H9 (cell line): ENCODE results near the gene THAP11. TPM values are rescaled to one million over a fixed set of nuclear protein-coding genes. Genes with fewer than 3 reads are reported as not detected.

Experiments
- DNase-seq: peaks from one replicate; pipeline ENCODE4 v3.0.0-alpha.2; 2017
- H2AFZ ChIP-seq: one replicate; pipeline ENCODE4 v1.6.1; 2013; ENCODE audit warnings: mild to moderate bottlenecking, low read length, control low read depth, moderate library complexity
- H2AK5ac ChIP-seq: 2 replicates; pipeline ENCODE4 v1.6.1; 2013; ENCODE audit warnings: low read length, control low read depth, mixed read lengths; ENCODE audit not compliant: insufficient read length
- H2BK120ac ChIP-seq: one replicate; pipeline ENCODE4 v1.6.1; 2013; ENCODE audit warnings: low read depth, mild to moderate bottlenecking, low read length, control low read depth, inconsistent platforms; ENCODE audit not compliant: poor library complexity, severe bottlenecking
- H2BK12ac ChIP-seq: 2 replicates; pipeline ENCODE4 v1.6.1; 2013; ENCODE audit warnings: low read length, control low read depth, mixed read lengths, low read depth; ENCODE audit not compliant: insufficient read length
- H2BK15ac ChIP-seq: 2 replicates; pipeline ENCODE4 v1.6.1; 2013; ENCODE audit warnings: low read depth, low read length, control low read depth
- H2BK20ac ChIP-seq: one replicate; pipeline ENCODE4 v1.6.1; 2013; ENCODE audit warnings: low read depth, mild to moderate bottlenecking, low read length, control low read depth, inconsistent platforms; ENCODE audit not compliant: poor library complexity, severe bottlenecking
- H2BK5ac ChIP-seq: 2 replicates; pipeline ENCODE4 v1.6.1; 2013; ENCODE audit warnings: low read length, control low read depth, mixed read lengths; ENCODE audit not compliant: insufficient read length
- H3K14ac ChIP-seq: 2 replicates; pipeline ENCODE4 v1.6.1; 2013; ENCODE audit warnings: low read length, control low read depth; ENCODE audit not compliant: insufficient read depth
- H3K18ac ChIP-seq: 2 replicates; pipeline ENCODE4 v1.6.1; 2013; ENCODE audit warnings: low read depth, mild to moderate bottlenecking, mixed read lengths, low read length, control low read depth; ENCODE audit not compliant: insufficient read length
- H3K23ac ChIP-seq: 2 replicates; pipeline ENCODE4 v1.6.1; 2013; ENCODE audit warnings: low read length, control low read depth, mixed read lengths, low read depth; ENCODE audit not compliant: insufficient read length
- H3K23me2 ChIP-seq: 2 replicates; pipeline ENCODE4 v1.6.1; 2013; ENCODE audit warnings: low read depth, mild to moderate bottlenecking, mixed read lengths, low read length, control low read depth; ENCODE audit not compliant: insufficient read length, poor library complexity, severe bottlenecking
- H3K27ac ChIP-seq: 2 replicates; pipeline ENCODE4 v1.5.1; 2013; ENCODE audit warnings: low read length, control low read depth, mixed read lengths, low read depth; ENCODE audit not compliant: insufficient read length
- H3K27me3 ChIP-seq: 2 replicates; pipeline ENCODE4 v1.6.1; 2013; ENCODE audit warnings: low read length, control low read depth, inconsistent platforms; ENCODE audit not compliant: insufficient read depth
- H3K4ac ChIP-seq: 2 replicates; pipeline ENCODE4 v1.6.1; 2013; ENCODE audit warnings: low read depth, mild to moderate bottlenecking, control low read depth, inconsistent platforms, low read length, moderate library complexity
- H3K4me1 ChIP-seq: 2 replicates; pipeline ENCODE4 v1.6.1; 2013; ENCODE audit warnings: low read length, control low read depth, inconsistent platforms; ENCODE audit not compliant: insufficient read depth
- H3K4me2 ChIP-seq: 2 replicates; pipeline ENCODE4 v1.6.1; 2013; ENCODE audit warnings: low read length, control low read depth, mixed read lengths; ENCODE audit not compliant: insufficient read length, insufficient read depth
- H3K56ac ChIP-seq: 2 replicates; pipeline ENCODE4 v1.6.1; 2013; ENCODE audit warnings: low read depth, mild to moderate bottlenecking, mixed read lengths, low read length, control low read depth; ENCODE audit not compliant: insufficient read length
- H3K79me1 ChIP-seq: 2 replicates; pipeline ENCODE4 v1.6.1; 2013; ENCODE audit warnings: low read depth, mild to moderate bottlenecking, moderate library complexity, low read length, control low read depth, inconsistent platforms; ENCODE audit not compliant: insufficient read depth, poor library complexity, severe bottlenecking
- H3K79me2 ChIP-seq: 2 replicates; pipeline ENCODE4 v1.6.1; 2013; ENCODE audit warnings: low read length, control low read depth, inconsistent platforms; ENCODE audit not compliant: insufficient read depth
- H3K9ac ChIP-seq: 2 replicates; pipeline ENCODE4 v1.6.1; 2013; ENCODE audit warnings: low read length, control low read depth, mixed read lengths; ENCODE audit not compliant: insufficient read length; ENCODE audit errors: extremely low read depth
- H3K9me3 ChIP-seq: one replicate; pipeline ENCODE4 v1.6.1; 2013; ENCODE audit warnings: low read depth, low read length, inconsistent platforms; ENCODE audit not compliant: control insufficient read depth
- H3T11ph ChIP-seq: one replicate; pipeline ENCODE4 v1.6.1; 2013; ENCODE audit warnings: mild to moderate bottlenecking, low read length, control low read depth, inconsistent platforms
- H4K20me1 ChIP-seq: one replicate; pipeline ENCODE4 v1.6.1; 2013; ENCODE audit not compliant: control insufficient read depth, insufficient read length, insufficient read depth
- H4K5ac ChIP-seq: 2 replicates; pipeline ENCODE4 v1.6.1; 2013; ENCODE audit warnings: low read depth, mild to moderate bottlenecking, mixed read lengths, low read length, control low read depth; ENCODE audit not compliant: insufficient read length
- H4K8ac ChIP-seq: replicated peaks from 2 replicates; pipeline ENCODE4 v1.6.1; 2013; ENCODE audit warnings: low read length, control low read depth, mixed read lengths, low read depth; ENCODE audit not compliant: insufficient read length
- H4K91ac ChIP-seq: 2 replicates; pipeline ENCODE4 v1.6.1; 2013; ENCODE audit warnings: low read depth, mild to moderate bottlenecking, moderate library complexity, mixed read lengths, low read length, control low read depth; ENCODE audit not compliant: insufficient read length
- H3K27ac Mint-ChIP-seq, 3 experiments: 2 replicates in 2 of 3; 3 replicates in 1 of 3; pipeline ENCODE4 v1.8.0; 2020 to 2021; ENCODE audit warnings: mixed read lengths in 3 of 3, mild to moderate bottlenecking in 1 of 3, moderate library complexity in 1 of 3
- H3K27me3 Mint-ChIP-seq: 2 replicates; pipeline ENCODE4 v1.8.0; 2021; ENCODE audit warnings: low read depth, mild to moderate bottlenecking, moderate library complexity, mixed read lengths
- H3K36me3 Mint-ChIP-seq, 3 experiments: 2 replicates in 2 of 3; 3 replicates in 1 of 3; pipeline ENCODE4 v1.8.0; 2020 to 2021; ENCODE audit warnings: low read depth in 3 of 3, mixed read lengths in 3 of 3; ENCODE audit not compliant: insufficient read depth in 1 of 3
- H3K4me1 Mint-ChIP-seq, 2 experiments: 2 replicates each; pipeline ENCODE4 v1.8.0; 2020; ENCODE audit warnings: mixed read lengths in 2 of 2
- H3K4me3 Mint-ChIP-seq, 2 experiments: 2 replicates in 1 of 2; 3 replicates in 1 of 2; pipeline ENCODE4 v1.8.0; 2020 to 2021; ENCODE audit warnings: mild to moderate bottlenecking in 2 of 2, mixed read lengths in 2 of 2, moderate library complexity in 1 of 2
- H3K9me3 Mint-ChIP-seq, 2 experiments: 2 replicates in 1 of 2; 3 replicates in 1 of 2; pipeline ENCODE4 v1.8.0; 2020; ENCODE audit warnings: mild to moderate bottlenecking in 2 of 2, mixed read lengths in 2 of 2, moderate library complexity in 1 of 2
- WGBS: extraction: QIAGEN DNeasy Blood & Tissue Kit; methylation state at CpG from one replicate; pipeline ENCODE4 v1.1.7; 2013; ENCODE audit warnings: missing lambda C conversion rate, low lambda C conversion rate, mixed read lengths; ENCODE audit not compliant: insufficient read length; ENCODE audit errors: extremely low coverage; 5-methylcytosine and 5-hydroxymethylcytosine counted together
- total RNA-seq: library from RNA; stranded (reverse); gene quantifications from 2 replicates; pipeline ENCODE4 v1.2.1, GENCODE V29; 2021
- TF ChIP-seq, protein P1 (sequence below): fragments of 200-600 bp; sonication (generic); conservative IDR thresholded peaks from 3 replicates; pipeline ENCODE4 v1.8.0; 2021; ENCODE audit warnings: antibody characterized with exemption, mild to moderate bottlenecking

The THAP11 gene
- total RNA-seq, 1 experiment from 2014 or later, result 48.9 TPM

DNA sequence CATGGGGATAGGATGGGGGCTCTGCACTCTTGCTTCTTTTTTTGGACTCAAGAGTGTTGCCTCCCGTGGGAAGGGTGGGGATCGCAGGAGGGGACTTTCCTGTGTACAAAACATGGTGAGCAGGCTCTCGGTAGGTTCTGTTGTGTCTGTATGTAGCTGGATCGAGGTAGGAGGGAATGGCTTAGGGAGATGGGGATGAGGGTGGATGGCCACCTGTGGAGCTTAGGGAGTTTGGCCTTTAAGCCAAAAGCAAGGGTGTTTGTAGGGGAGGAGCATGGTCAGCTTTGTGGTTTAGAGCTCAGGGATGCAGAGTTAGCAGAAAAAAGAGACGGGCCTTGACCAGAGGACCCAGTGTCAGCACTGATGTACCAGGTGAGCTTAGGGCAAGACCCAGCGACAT is 19.8 kb downstream of the THAP11 start:
- no peak overlapping the region for H3K18ac ChIP-seq
- TF ChIP-seq, protein P1, sequence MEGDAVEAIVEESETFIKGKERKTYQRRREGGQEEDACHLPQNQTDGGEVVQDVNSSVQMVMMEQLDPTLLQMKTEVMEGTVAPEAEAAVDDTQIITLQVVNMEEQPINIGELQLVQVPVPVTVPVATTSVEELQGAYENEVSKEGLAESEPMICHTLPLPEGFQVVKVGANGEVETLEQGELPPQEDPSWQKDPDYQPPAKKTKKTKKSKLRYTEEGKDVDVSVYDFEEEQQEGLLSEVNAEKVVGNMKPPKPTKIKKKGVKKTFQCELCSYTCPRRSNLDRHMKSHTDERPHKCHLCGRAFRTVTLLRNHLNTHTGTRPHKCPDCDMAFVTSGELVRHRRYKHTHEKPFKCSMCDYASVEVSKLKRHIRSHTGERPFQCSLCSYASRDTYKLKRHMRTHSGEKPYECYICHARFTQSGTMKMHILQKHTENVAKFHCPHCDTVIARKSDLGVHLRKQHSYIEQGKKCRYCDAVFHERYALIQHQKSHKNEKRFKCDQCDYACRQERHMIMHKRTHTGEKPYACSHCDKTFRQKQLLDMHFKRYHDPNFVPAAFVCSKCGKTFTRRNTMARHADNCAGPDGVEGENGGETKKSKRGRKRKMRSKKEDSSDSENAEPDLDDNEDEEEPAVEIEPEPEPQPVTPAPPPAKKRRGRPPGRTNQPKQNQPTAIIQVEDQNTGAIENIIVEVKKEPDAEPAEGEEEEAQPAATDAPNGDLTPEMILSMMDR, result no peak
- H3K4me2 ChIP-seq, result no peak overlapping the region
- Mint-ChIP-seq H3K36me3 (peaks cover 24 to 49% (median 44%) of the 10 kb centered on the region in 3 experiments), H3K27ac (peak overlapping the region in 2 of 3 experiments; percentile 19 to 41; a peak in 3 of 7 replicates), H3K27me3 (no peaks in the 10 kb centered on the region), H3K4me3 (peak overlapping the region in 1 of 2 experiments; percentile 15; a peak in 1 of 5 replicates), H3K4me1 (peaks cover 29 to 40% of the 10 kb centered on the region in 2 experiments), H3K9me3 (no peaks in the 10 kb centered on the region)
- peaks cover 26% of the 10 kb centered on the region; the same call in 1 of the 2 replicates for H3K79me2 ChIP-seq
- H2BK12ac ChIP-seq, result no peak overlapping the region
- H3K56ac ChIP-seq, result no peak overlapping the region
- H2AK5ac ChIP-seq, result no peak overlapping the region
- no peak overlapping the region for H3K23ac ChIP-seq
- no peaks in the 10 kb centered on the region for H3K23me2 ChIP-seq
- H3K9ac ChIP-seq, result no peak overlapping the region
- H2AFZ ChIP-seq, result no peak overlapping the region
- no peak overlapping the region for H4K5ac ChIP-seq
- no peak overlapping the region for H2BK15ac ChIP-seq
- peaks cover 5% of the 10 kb centered on the region; the same call in 1 of the 2 replicates for H3K4me1 ChIP-seq
- peaks cover 3% of the 10 kb centered on the region for H4K20me1 ChIP-seq
- no peak overlapping the region for H3K14ac ChIP-seq
- DNase-seq, result no peak
- H4K91ac ChIP-seq, result no peak overlapping the region
- H3K9me3 ChIP-seq, result no peaks in the 10 kb centered on the region
- no peak overlapping the region for H3K4ac ChIP-seq
- H3K27me3 ChIP-seq, result no peaks in the 10 kb centered on the region
- no peak overlapping the region for H2BK120ac ChIP-seq
- no peak overlapping the region for H4K8ac ChIP-seq
- no CpG with 5 or more reads among the region's 6 CpGs for WGBS
- H2BK5ac ChIP-seq, result no peak overlapping the region
- H3K27ac ChIP-seq, result no peak overlapping the region
- H2BK20ac ChIP-seq, result no peak overlapping the region
- H3K79me1 ChIP-seq, result peaks cover 3% of the 10 kb centered on the region
- H3T11ph ChIP-seq, result no peak overlapping the region
